ENCODE measurements around the gene KCNMB4.

GRCh38 chr12:70355972-70356371 lies 10.1 kb upstream of the KCNMB4 start:
- no peak for TF ChIP-seq CTCF (IDR thresholded peaks at IDR 0.05)
- no peak for TF ChIP-seq POLR2A (IDR thresholded peaks at IDR 0.05)
